NT2/D1 (cell line): ENCODE data around the gene PLCG2.

Source experiments
- SUZ12 ChIP-seq: IDR thresholded peaks from 2 replicates; pipeline ENCODE4 v1.6.1; 2011; ENCODE audit not compliant: insufficient read length, insufficient read depth; ENCODE audit errors: extremely low read depth
- YY1 ChIP-seq: IDR thresholded peaks from 2 replicates; pipeline ENCODE4 v1.6.1; 2011; ENCODE audit not compliant: insufficient read length, insufficient read depth
- ZNF274 ChIP-seq: IDR thresholded peaks from 2 replicates; pipeline ENCODE4 v1.6.1; 2011; ENCODE audit warnings: mild to moderate bottlenecking, low read depth, low read length

- TF ChIP-seq SUZ12 (no peak), ZNF274 (no peak), YY1 (no peak)
Measured at GRCh38 chr16:81806696-81807095, 27.6 kb downstream of the PLCG2 start.
